Mesenchymal stem cell (in vitro differentiated cells and primary cell): ENCODE results near the gene PTPN22.

Source experiments
- DNase-seq: peaks from one replicate; pipeline ENCODE4 v3.0.0-alpha.2; 2013
- H2AFZ ChIP-seq: one replicate; pipeline ENCODE4 v1.6.1; 2013; ENCODE audit warnings: low read depth, mild to moderate bottlenecking, control low read depth, inconsistent platforms, low read length, moderate library complexity
- H2AK5ac ChIP-seq: 2 replicates; pipeline ENCODE4 v1.6.1; 2013; ENCODE audit warnings: low read length, moderate library complexity, mild to moderate bottlenecking, inconsistent platforms; ENCODE audit not compliant: severe bottlenecking
- H2BK120ac ChIP-seq: one replicate; pipeline ENCODE4 v1.6.1; 2013; ENCODE audit warnings: low read depth, mild to moderate bottlenecking, inconsistent platforms, low read length, moderate library complexity
- H2BK12ac ChIP-seq, 2 experiments: one replicate each; pipeline ENCODE4 v1.6.1; 2013; ENCODE audit warnings: inconsistent platforms in 2 of 2, low read length in 2 of 2, mild to moderate bottlenecking in 2 of 2, moderate library complexity in 2 of 2, control low read depth in 1 of 2
- H2BK15ac ChIP-seq: one replicate; pipeline ENCODE4 v1.6.1; 2013; ENCODE audit warnings: mild to moderate bottlenecking, low read depth, inconsistent platforms; ENCODE audit not compliant: poor library complexity, severe bottlenecking
- H2BK5ac ChIP-seq: 2 replicates; pipeline ENCODE4 v1.6.1; 2013; ENCODE audit warnings: low read depth, mild to moderate bottlenecking, low read length, control low read depth, inconsistent platforms; ENCODE audit not compliant: poor library complexity, severe bottlenecking
- H3K14ac ChIP-seq, 2 experiments: one replicate each; pipeline ENCODE4 v1.6.1; 2013; ENCODE audit warnings: inconsistent platforms in 2 of 2, low read length in 2 of 2, control low read depth in 1 of 2, mild to moderate bottlenecking in 1 of 2, moderate library complexity in 1 of 2
- H3K18ac ChIP-seq, 2 experiments: one replicate each; pipeline ENCODE4 v1.6.1; 2013; ENCODE audit warnings: inconsistent platforms in 2 of 2, low read length in 2 of 2, control low read depth in 1 of 2, low read depth in 1 of 2, mild to moderate bottlenecking in 1 of 2
- H3K23ac ChIP-seq, 2 experiments: one replicate each; pipeline ENCODE4 v1.6.1; 2013; ENCODE audit warnings: inconsistent platforms in 2 of 2, low read length in 2 of 2, mild to moderate bottlenecking in 2 of 2, moderate library complexity in 2 of 2, control low read depth in 1 of 2
- H3K27ac ChIP-seq: 2 replicates; pipeline ENCODE4 v1.5.1; 2013; ENCODE audit warnings: mild to moderate bottlenecking, moderate library complexity, low read length, control low read depth, inconsistent platforms; ENCODE audit not compliant: poor library complexity, severe bottlenecking
- H3K27me3 ChIP-seq, 2 experiments: 2 replicates each; pipeline versions ENCODE4 v1.6.1 to v1.7.0; 2013; ENCODE audit warnings: low read length in 2 of 2, mild to moderate bottlenecking in 2 of 2, moderate library complexity in 2 of 2, control low read depth in 1 of 2, inconsistent platforms in 1 of 2; ENCODE audit not compliant: control insufficient read depth in 1 of 2, insufficient read depth in 1 of 2
- H3K36me3 ChIP-seq, 2 experiments: 2 replicates each; pipeline versions ENCODE4 v1.6.1 to v1.7.0; 2013; ENCODE audit warnings: low read length in 2 of 2, control low read depth in 1 of 2, inconsistent platforms in 1 of 2, low read depth in 1 of 2, mild to moderate bottlenecking in 1 of 2; ENCODE audit not compliant: insufficient read depth in 2 of 2, control insufficient read depth in 1 of 2
- H3K4ac ChIP-seq, 2 experiments: one replicate each; pipeline ENCODE4 v1.6.1; 2013; ENCODE audit warnings: inconsistent platforms in 2 of 2, low read length in 2 of 2, mild to moderate bottlenecking in 2 of 2, moderate library complexity in 2 of 2, control low read depth in 1 of 2, low read depth in 1 of 2
- H3K4me1 ChIP-seq: 2 replicates; pipeline ENCODE4 v1.6.1; 2013; ENCODE audit warnings: low read depth, low read length, control low read depth; ENCODE audit not compliant: control insufficient read depth, insufficient read depth
- H3K4me2 ChIP-seq: 2 replicates; pipeline ENCODE4 v1.6.1; 2013; ENCODE audit warnings: low read length, mild to moderate bottlenecking, inconsistent platforms; ENCODE audit not compliant: poor library complexity, severe bottlenecking
- H3K4me3 ChIP-seq, 2 experiments: 2 replicates each; pipeline versions ENCODE4 v1.5.1 to v1.7.0; 2013; ENCODE audit warnings: low read length in 2 of 2, mild to moderate bottlenecking in 2 of 2, control low read depth in 1 of 2, low read depth in 1 of 2; ENCODE audit not compliant: insufficient read depth in 1 of 2
- H3K79me1 ChIP-seq: replicated peaks from 2 replicates; pipeline ENCODE4 v1.6.1; 2013; ENCODE audit warnings: mild to moderate bottlenecking, control low read depth, low read length, inconsistent platforms; ENCODE audit not compliant: poor library complexity, severe bottlenecking
- H3K9ac ChIP-seq: 2 replicates; pipeline ENCODE4 v1.7.0; 2013; ENCODE audit warnings: mild to moderate bottlenecking, low read length, moderate library complexity
- H3K9me3 ChIP-seq: 2 replicates; pipeline ENCODE4 v1.7.0; 2013; ENCODE audit warnings: mild to moderate bottlenecking, low read length; ENCODE audit not compliant: control insufficient read depth
- H4K8ac ChIP-seq: one replicate; pipeline ENCODE4 v1.6.1; 2013; ENCODE audit warnings: inconsistent platforms, mild to moderate bottlenecking, low read length, moderate library complexity
- H4K91ac ChIP-seq: one replicate; pipeline ENCODE4 v1.6.1; 2013; ENCODE audit warnings: mild to moderate bottlenecking, low read length, inconsistent platforms
- WGBS: methylation state at CpG from one replicate; pipeline ENCODE4 v1.1.7; 2013; ENCODE audit warnings: mixed read lengths; 5-methylcytosine and 5-hydroxymethylcytosine counted together

PTPN22 gene

DNA sequence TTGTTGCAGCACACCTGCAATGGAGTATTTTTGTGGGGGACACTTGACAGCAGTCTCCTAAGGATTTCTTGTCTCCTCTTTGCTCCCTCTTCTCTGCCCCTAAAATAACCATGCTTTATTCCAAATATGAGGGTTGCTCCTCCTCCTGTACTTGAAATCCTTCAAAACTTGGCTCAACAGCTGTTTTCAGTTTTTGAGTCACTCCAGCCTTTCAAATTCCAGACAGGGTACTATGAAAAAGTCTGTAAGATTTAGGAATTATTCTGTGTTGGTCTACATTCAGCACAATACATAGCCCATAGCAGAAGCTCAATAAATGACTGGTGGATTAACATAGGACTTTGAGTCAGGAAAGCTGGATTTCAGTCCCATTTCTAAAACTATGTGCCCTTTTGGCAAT, 27.6 kb upstream of the PTPN22 start:
- H2BK120ac ChIP-seq: no peak overlapping the region
- peaks cover 15 to 76% of the 10 kb centered on the region in 2 experiments for H3K36me3 ChIP-seq
- no peak overlapping the region for H3K18ac ChIP-seq
- H3K79me1 ChIP-seq: peaks cover 19% of the 10 kb centered on the region
- H3K23ac ChIP-seq: no peak overlapping the region
- H3K9ac ChIP-seq: peak overlapping the region; percentile 40
- no peak overlapping the region for H3K4me2 ChIP-seq
- H3K4ac ChIP-seq: no peak overlapping the region
- no peaks in the 10 kb centered on the region for H3K9me3 ChIP-seq
- H2BK15ac ChIP-seq: no peak overlapping the region
- no peak overlapping the region for H3K14ac ChIP-seq
- no peak overlapping the region for H2BK12ac ChIP-seq
- H3K27ac ChIP-seq: no peak overlapping the region
- no peak overlapping the region for H2AFZ ChIP-seq
- no peak for DNase-seq
- H2AK5ac ChIP-seq: no peak overlapping the region
- no peak overlapping the region for H4K8ac ChIP-seq
- H3K27me3 ChIP-seq: no peaks in the 10 kb centered on the region
- no peak overlapping the region for H4K91ac ChIP-seq
- H3K4me1 ChIP-seq: peaks cover 1% of the 10 kb centered on the region
- H2BK5ac ChIP-seq: no peak overlapping the region
- H3K4me3 ChIP-seq: no peak overlapping the region

DNA sequence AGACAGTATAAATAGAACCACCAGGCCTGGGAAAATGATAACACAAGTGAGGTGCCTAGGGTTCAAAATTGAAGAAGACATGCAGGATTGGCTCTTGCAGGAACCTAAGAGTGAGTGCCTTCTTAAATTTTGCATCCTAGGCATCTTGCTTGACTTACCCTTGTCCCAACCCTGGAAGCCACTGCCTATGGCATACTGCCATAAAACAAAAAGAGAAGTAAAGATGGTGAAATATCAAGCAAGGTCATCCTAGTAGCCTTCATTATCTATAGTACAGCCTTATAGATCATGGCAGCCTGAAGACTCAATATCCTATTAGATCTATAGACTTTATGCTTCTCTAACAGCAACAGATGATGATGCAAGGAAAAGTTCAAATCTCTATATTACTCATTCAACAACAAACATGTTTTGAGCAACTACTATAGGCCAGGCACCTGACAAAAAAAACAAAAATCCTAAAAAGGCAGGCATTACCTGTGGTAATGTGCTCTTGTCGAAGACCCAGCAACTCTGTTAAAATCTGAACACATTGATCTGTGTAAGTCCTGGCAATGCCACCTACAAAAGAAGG, 26.8 kb upstream of the PTPN22 start:
- no peak overlapping the region for H4K91ac ChIP-seq
- no peak overlapping the region for H2BK15ac ChIP-seq
- H4K8ac ChIP-seq: no peak overlapping the region
- H2AFZ ChIP-seq: no peak overlapping the region
- no peak overlapping the region for H3K4ac ChIP-seq
- H3K4me3 ChIP-seq: no peak overlapping the region
- peaks cover 16% of the 10 kb centered on the region for H3K79me1 ChIP-seq
- no peak overlapping the region for H3K14ac ChIP-seq
- no peaks in the 10 kb centered on the region for H3K4me1 ChIP-seq
- no peaks in the 10 kb centered on the region for H3K27me3 ChIP-seq
- no peak overlapping the region for H2BK120ac ChIP-seq
- DNase-seq: no peak
- H3K4me2 ChIP-seq: no peak overlapping the region
- no peak overlapping the region for H2BK12ac ChIP-seq
- no peak overlapping the region for H3K18ac ChIP-seq
- no peaks in the 10 kb centered on the region for H3K9me3 ChIP-seq
- H3K9ac ChIP-seq: no peak overlapping the region
- no peak overlapping the region for H2BK5ac ChIP-seq
- H3K27ac ChIP-seq: no peak overlapping the region
- WGBS: 100% methylated on average over 1 of the region's 1 CpG
- no peak overlapping the region for H3K23ac ChIP-seq
- H2AK5ac ChIP-seq: no peak overlapping the region
- H3K36me3 ChIP-seq: peaks cover 17 to 78% of the 10 kb centered on the region in 2 experiments

DNA sequence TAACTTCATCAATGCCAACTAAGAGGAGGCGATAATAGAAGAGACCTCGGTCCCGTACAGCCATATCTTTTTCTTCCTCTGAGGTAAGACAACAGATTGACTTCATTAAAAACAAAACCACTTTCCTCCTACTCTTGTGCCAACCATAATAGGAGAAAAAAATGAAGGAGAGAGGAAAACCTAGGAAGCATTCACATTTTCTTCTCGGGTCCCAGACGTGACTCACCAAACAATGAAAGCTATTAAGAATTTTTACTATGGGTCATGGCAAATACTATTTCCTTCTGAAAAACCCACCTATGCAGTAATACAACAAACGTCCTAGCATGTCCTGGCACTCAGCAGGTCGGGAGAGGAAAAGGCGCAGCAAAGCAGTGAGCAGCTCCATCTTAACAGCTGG, 24.4 kb upstream of the PTPN22 start:
- Histone ChIP-seq H3K23ac (no peak overlapping the region), H4K91ac (no peak overlapping the region), H3K4me1 (no peaks in the 10 kb centered on the region), H3K36me3 (peaks cover 17 to 61% of the 10 kb centered on the region in 2 experiments), H2BK5ac (no peak overlapping the region), H3K79me1 (peaks cover 8% of the 10 kb centered on the region), H3K4me3 (no peak overlapping the region), H3K14ac (no peak overlapping the region), H3K27me3 (no peaks in the 10 kb centered on the region), H3K9ac (no peak overlapping the region), H2AFZ (no peak overlapping the region), H2BK120ac (no peak overlapping the region), H3K4ac (no peak overlapping the region), H3K4me2 (no peak overlapping the region), H3K27ac (no peak overlapping the region), H3K18ac (no peak overlapping the region), H4K8ac (no peak overlapping the region), H2BK12ac (no peak overlapping the region), H3K9me3 (no peaks in the 10 kb centered on the region), H2AK5ac (no peak overlapping the region), H2BK15ac (no peak overlapping the region)
- WGBS: 92% methylated on average over 5 of the region's 8 CpGs
- DNase-seq: no peak

DNA sequence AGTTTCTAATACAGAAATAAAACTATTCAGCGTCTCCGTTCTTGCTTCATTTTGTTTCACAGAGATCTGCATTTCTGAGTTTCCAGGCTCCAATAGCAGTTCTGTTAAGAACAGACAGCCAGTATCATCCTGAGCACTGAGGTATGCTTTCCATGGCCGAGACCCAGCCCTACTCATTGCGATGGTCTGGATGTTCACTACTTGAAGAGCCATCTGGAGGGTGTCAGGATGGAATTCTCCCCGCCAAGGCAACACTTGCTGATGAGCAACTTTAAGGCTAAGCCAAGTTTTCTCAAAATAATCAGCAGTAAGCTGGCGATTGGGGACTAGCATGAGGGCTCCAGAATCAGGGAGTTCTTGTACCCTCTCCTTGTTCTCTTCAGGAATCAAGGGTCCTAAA, 23.6 kb upstream of the PTPN22 start:
- Histone ChIP-seq H4K8ac (no peak overlapping the region), H3K4me3 (no peak overlapping the region), H3K4me1 (no peaks in the 10 kb centered on the region), H3K36me3 (peaks cover 16 to 55% of the 10 kb centered on the region in 2 experiments), H3K9ac (no peak overlapping the region), H3K4me2 (no peak overlapping the region), H3K14ac (no peak overlapping the region), H2AFZ (no peak overlapping the region), H3K9me3 (no peaks in the 10 kb centered on the region), H2BK15ac (no peak overlapping the region), H3K27ac (no peak overlapping the region), H4K91ac (no peak overlapping the region), H3K18ac (no peak overlapping the region), H3K79me1 (peaks cover 8% of the 10 kb centered on the region), H2BK12ac (no peak overlapping the region), H3K4ac (no peak overlapping the region), H2BK120ac (no peak overlapping the region), H3K23ac (no peak overlapping the region), H2AK5ac (no peak overlapping the region), H3K27me3 (no peaks in the 10 kb centered on the region), H2BK5ac (no peak overlapping the region)
- WGBS: over 99% methylated on average over 6 of the region's 6 CpGs
- DNase-seq: no peak
